NB4 (cell line): ENCODE data around the gene CACYBP.

Experiments used
- POLR2A ChIP-seq: IDR thresholded peaks from 2 replicates; pipeline ENCODE4 v1.6.1; 2011; ENCODE audit warnings: mild to moderate bottlenecking; ENCODE audit not compliant: insufficient read length; ENCODE audit errors: extremely low read depth
- TF ChIP-seq, protein P1 (sequence below): IDR thresholded peaks from one replicate; pipeline ENCODE4 v1.5.1; 2012; ENCODE audit warnings: low read depth, low read length

DNA sequence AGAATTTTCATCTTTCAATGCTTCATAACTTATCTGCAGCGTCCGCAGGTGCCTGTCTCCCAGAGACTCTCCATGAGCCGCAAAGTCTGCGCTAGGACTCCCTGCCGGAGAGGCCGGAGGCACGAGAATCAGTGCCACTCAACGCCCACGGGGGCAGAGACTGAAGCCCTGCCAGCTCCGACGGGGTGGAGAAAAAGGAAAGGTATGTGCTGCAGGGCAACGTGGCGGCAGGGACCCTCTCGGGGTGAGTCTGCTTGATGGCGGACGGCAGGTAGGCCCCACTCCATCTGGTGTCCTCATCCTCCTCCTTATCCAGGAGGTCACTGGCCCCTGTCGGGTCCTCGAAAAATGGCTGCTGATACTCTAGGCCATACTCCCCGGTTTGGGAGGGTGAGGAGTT, 45.4 kb downstream of the CACYBP start:
- TF ChIP-seq, protein P1, sequence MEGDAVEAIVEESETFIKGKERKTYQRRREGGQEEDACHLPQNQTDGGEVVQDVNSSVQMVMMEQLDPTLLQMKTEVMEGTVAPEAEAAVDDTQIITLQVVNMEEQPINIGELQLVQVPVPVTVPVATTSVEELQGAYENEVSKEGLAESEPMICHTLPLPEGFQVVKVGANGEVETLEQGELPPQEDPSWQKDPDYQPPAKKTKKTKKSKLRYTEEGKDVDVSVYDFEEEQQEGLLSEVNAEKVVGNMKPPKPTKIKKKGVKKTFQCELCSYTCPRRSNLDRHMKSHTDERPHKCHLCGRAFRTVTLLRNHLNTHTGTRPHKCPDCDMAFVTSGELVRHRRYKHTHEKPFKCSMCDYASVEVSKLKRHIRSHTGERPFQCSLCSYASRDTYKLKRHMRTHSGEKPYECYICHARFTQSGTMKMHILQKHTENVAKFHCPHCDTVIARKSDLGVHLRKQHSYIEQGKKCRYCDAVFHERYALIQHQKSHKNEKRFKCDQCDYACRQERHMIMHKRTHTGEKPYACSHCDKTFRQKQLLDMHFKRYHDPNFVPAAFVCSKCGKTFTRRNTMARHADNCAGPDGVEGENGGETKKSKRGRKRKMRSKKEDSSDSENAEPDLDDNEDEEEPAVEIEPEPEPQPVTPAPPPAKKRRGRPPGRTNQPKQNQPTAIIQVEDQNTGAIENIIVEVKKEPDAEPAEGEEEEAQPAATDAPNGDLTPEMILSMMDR: no peak
- no peak for TF ChIP-seq POLR2A
